ENCODE results near the gene PNPLA8.
"Not testable (repeated sequence)": the region's sequence is repeated elsewhere in the genome, so short reads cannot be mapped to it uniquely, and the experiment has no call there.

PNPLA8 gene

DNA sequence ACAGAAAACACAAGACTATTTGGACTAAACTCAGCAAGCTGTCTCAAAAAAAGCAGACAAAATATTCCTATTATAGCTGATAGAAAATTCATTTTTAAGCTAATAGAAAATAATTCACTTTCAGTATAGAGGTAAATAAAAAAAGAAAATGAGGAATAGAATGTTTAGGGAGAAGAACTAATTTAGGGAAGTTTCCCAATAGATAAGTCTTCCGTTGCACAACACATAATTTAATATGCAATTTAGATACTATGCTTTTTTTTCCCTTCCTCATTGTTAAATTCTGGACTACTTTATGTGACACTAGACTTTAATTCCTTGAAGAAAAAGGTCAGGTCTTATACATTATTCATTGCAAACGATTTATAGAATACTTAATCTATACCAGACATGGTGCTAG, 10.3 kb downstream of the PNPLA8 start:
- Histone ChIP-seq H3K27ac (ENCODE audit: low read depth, low read length) (no peak overlapping the region), H3K36me3 (ENCODE audit: low read length) (peaks cover 27% of the 10 kb centered on the region), H4K20me1 (ENCODE audit: low read depth, low read length) (no peaks in the 10 kb centered on the region)

DNA sequence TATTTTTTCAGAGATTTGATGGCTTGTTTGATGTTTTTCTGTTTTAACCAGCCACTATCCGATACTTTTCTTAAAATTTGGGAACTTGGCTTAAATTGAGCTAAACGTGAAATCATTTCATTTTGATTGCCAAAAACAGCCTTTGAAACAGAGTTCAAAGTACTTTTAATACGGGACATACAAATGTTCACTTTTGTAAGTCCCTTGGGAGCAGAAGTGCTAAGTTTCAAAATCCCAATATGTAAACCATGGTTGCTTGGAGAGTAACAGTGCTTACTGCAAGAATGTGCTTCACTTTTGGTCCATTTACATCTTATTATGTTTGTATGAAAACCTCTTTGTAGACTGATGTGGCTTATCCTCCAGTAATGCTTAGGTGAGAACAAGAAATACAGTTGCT, 10.9 kb downstream of the PNPLA8 start:
- no peaks in the 10 kb centered on the region for H3K9me3 ChIP-seq (ENCODE audit: insufficient read depth, low read length)
- H3K9ac ChIP-seq (ENCODE audit: low read length) = no peak overlapping the region
- no peaks in the 10 kb centered on the region for H4K20me1 ChIP-seq (ENCODE audit: low read depth, low read length)
- H3K4me2 ChIP-seq (ENCODE audit: low read depth, low read length, poor library complexity, severe bottlenecking) = no peak overlapping the region
- H2AFZ ChIP-seq (ENCODE audit: low read depth, low read length, severe bottlenecking) = no peak overlapping the region
- H3F3A ChIP-seq (ENCODE audit: insufficient read depth) = peaks cover 8% of the 10 kb centered on the region; the same call in 1 of the 2 replicates
- H3K27ac ChIP-seq (ENCODE audit: low read depth, low read length) = no peak overlapping the region
- H3K27me3 ChIP-seq (ENCODE audit: low read length) = no peaks in the 10 kb centered on the region
- TF ChIP-seq EZH2phosphoT487 (conservative IDR thresholded peaks at IDR 0.05; ENCODE audit: low read length) = no peak
- TF ChIP-seq, protein P1, sequence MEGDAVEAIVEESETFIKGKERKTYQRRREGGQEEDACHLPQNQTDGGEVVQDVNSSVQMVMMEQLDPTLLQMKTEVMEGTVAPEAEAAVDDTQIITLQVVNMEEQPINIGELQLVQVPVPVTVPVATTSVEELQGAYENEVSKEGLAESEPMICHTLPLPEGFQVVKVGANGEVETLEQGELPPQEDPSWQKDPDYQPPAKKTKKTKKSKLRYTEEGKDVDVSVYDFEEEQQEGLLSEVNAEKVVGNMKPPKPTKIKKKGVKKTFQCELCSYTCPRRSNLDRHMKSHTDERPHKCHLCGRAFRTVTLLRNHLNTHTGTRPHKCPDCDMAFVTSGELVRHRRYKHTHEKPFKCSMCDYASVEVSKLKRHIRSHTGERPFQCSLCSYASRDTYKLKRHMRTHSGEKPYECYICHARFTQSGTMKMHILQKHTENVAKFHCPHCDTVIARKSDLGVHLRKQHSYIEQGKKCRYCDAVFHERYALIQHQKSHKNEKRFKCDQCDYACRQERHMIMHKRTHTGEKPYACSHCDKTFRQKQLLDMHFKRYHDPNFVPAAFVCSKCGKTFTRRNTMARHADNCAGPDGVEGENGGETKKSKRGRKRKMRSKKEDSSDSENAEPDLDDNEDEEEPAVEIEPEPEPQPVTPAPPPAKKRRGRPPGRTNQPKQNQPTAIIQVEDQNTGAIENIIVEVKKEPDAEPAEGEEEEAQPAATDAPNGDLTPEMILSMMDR (IDR thresholded peaks at IDR 0.05; ENCODE audit: insufficient read depth, low read length, poor library complexity, severe bottlenecking) = no peak
- peaks cover 27% of the 10 kb centered on the region for H3K36me3 ChIP-seq (ENCODE audit: low read length)
- no peak overlapping the region for H3K4me3 ChIP-seq (ENCODE audit: insufficient read depth, low read length, poor library complexity, severe bottlenecking)
- H3K79me2 ChIP-seq (ENCODE audit: insufficient read depth, low read length) = peaks cover 20% of the 10 kb centered on the region
- H3K9me2 ChIP-seq (replicated peaks; ENCODE audit: insufficient read depth, low read length) = no peaks in the 10 kb centered on the region

More for the DNA sequence above, 10.3 kb downstream of the PNPLA8 start:
- peaks cover 8% of the 10 kb centered on the region; the same call in 1 of the 2 replicates for H3F3A ChIP-seq (ENCODE audit: insufficient read depth)
- no peak overlapping the region for H3K9ac ChIP-seq (ENCODE audit: low read length)
- no peak overlapping the region for H3K4me2 ChIP-seq (ENCODE audit: low read depth, low read length, poor library complexity, severe bottlenecking)
- no peak for TF ChIP-seq EZH2phosphoT487 (conservative IDR thresholded peaks at IDR 0.05; ENCODE audit: low read length)
- TF ChIP-seq, protein P1 (IDR thresholded peaks at IDR 0.05; ENCODE audit: insufficient read depth, low read length, poor library complexity, severe bottlenecking) = no peak
- H3K27me3 ChIP-seq (ENCODE audit: low read length) = no peaks in the 10 kb centered on the region
- no peak overlapping the region for H2AFZ ChIP-seq (ENCODE audit: low read depth, low read length, severe bottlenecking)
- no peaks in the 10 kb centered on the region for H3K9me2 ChIP-seq (replicated peaks; ENCODE audit: insufficient read depth, low read length)
- no peaks in the 10 kb centered on the region for H3K9me3 ChIP-seq (ENCODE audit: insufficient read depth, low read length)
- no peak overlapping the region for H3K4me3 ChIP-seq (ENCODE audit: insufficient read depth, low read length, poor library complexity, severe bottlenecking)
- peaks cover 23% of the 10 kb centered on the region for H3K79me2 ChIP-seq (ENCODE audit: insufficient read depth, low read length)

DNA sequence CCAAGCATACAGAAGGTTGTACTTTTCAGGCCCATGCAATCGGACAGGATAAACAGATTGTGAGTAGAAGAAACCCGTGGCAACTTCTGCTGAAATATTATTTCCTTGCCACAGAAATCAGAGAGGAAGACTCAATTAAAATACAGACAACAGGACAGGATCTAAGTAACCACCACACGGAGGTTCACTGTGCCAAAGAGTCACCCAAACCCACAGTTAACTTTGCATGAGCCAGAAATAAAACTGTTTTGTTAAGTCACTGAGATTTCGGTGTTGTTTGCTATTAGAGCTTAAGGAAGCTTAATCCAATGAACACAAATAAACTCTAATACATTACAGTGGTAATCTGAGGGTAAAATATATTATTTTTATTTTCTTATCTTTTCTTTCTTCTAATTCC, 14.0 kb downstream of the PNPLA8 start:
- peaks cover 27% of the 10 kb centered on the region for H3K36me3 ChIP-seq (ENCODE audit: low read length)
- H3K9me3 ChIP-seq (ENCODE audit: insufficient read depth, low read length) = no peaks in the 10 kb centered on the region
- TF ChIP-seq EZH2phosphoT487 (conservative IDR thresholded peaks at IDR 0.05; ENCODE audit: low read length) = no peak
- TF ChIP-seq, protein P1 (IDR thresholded peaks at IDR 0.05; ENCODE audit: insufficient read depth, low read length, poor library complexity, severe bottlenecking) = no peak
- H3K4me2 ChIP-seq (ENCODE audit: low read depth, low read length, poor library complexity, severe bottlenecking) = peak overlapping the region; percentile 80
- H3F3A ChIP-seq (ENCODE audit: insufficient read depth) = peaks cover 8% of the 10 kb centered on the region; the same call in 1 of the 2 replicates
- peak overlapping the region; percentile 24 for H3K9ac ChIP-seq (ENCODE audit: low read length)
- peak overlapping the region; percentile 68 for H3K27ac ChIP-seq (ENCODE audit: low read depth, low read length)
- H3K79me2 ChIP-seq (ENCODE audit: insufficient read depth, low read length) = peaks cover 5% of the 10 kb centered on the region; the same call in 1 of the 2 replicates
- H4K20me1 ChIP-seq (ENCODE audit: low read depth, low read length) = no peaks in the 10 kb centered on the region
- no peaks in the 10 kb centered on the region for H3K9me2 ChIP-seq (replicated peaks; ENCODE audit: insufficient read depth, low read length)
- no peaks in the 10 kb centered on the region for H3K27me3 ChIP-seq (ENCODE audit: low read length)
- peak overlapping the region; percentile 1 for H2AFZ ChIP-seq (ENCODE audit: low read depth, low read length, severe bottlenecking)
- peak overlapping the region; percentile 6 for H3K4me3 ChIP-seq (ENCODE audit: insufficient read depth, low read length, poor library complexity, severe bottlenecking)

DNA sequence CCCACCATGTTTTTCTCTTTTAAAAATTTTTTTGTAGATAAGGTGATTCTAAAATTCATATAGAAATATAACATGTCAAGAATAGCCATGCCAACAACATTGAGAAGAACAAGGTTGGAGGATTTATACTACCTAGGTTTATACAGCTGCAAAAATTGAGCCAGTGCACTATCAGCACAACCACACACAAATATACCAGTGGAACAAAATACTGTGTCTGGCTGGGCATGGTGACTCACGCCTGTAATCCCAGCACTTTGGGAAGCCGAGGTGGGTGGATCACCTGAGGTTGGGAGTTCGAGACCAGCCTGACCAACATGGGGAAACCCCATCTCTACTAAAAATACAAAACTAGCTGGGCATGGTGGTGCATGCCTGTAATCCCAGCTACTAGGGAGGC, 21.4 kb downstream of the PNPLA8 start:
- not testable (repeated sequence) for H4K20me1 ChIP-seq (ENCODE audit: low read depth, low read length); H3K9me2 ChIP-seq (replicated peaks; ENCODE audit: insufficient read depth, low read length); H2AFZ ChIP-seq (ENCODE audit: low read depth, low read length, severe bottlenecking); H3K4me3 ChIP-seq (ENCODE audit: insufficient read depth, low read length, poor library complexity, severe bottlenecking); H3F3A ChIP-seq (ENCODE audit: insufficient read depth); H3K9me3 ChIP-seq (ENCODE audit: insufficient read depth, low read length); H3K9ac ChIP-seq (ENCODE audit: low read length); H3K27me3 ChIP-seq (ENCODE audit: low read length)
- Histone ChIP-seq H3K4me2 (ENCODE audit: low read depth, low read length, poor library complexity, severe bottlenecking) (peak overlapping the region; percentile 89), H3K79me2 (ENCODE audit: insufficient read depth, low read length) (peaks cover 15% of the 10 kb centered on the region), H3K27ac (ENCODE audit: low read depth, low read length) (peak overlapping the region; percentile 93), H3K36me3 (ENCODE audit: low read length) (peaks cover 13% of the 10 kb centered on the region; the same call in 1 of the 2 replicates)

Data from SU-DHL-6 (cell line).